IPS DF 4.7 (cell line): ENCODE measurements around the gene AUTS2.

Experiments used
- DNase-seq: peaks from one replicate; pipeline ENCODE4 v3.0.0-alpha.2; 2013; ENCODE audit warnings: low spot score; ENCODE audit errors: extremely low read depth

The AUTS2 gene

GRCh38 chr7:69599955-69600709 is 1.9 kb downstream of the AUTS2 start:
- DNase-seq: no peak

GRCh38 chr7:69600710-69601519 is 2.6 kb downstream of the AUTS2 start:
- no peak for DNase-seq

GRCh38 chr7:69602522-69602921 is 4.2 kb downstream of the AUTS2 start:
- DNase-seq: no peak

DNA sequence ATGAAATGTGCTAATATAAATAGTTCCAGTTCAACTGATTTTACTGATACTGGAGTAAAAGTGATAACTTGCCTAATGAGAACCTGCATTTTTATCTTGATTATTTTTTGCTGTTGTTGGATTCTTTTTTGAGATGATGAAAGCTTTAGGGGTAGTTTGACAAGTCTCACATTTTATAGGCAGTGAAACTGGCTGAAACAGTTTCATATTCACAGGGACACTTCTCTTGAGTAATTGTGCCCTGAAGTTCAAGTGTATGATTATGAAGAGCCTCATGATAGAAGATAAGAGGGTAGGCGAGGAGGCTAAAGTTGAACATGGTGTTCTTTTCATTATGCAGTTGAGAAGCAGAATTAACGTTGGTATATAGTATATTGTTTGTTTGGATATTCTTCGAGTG is 5.1 kb downstream of the AUTS2 start:
- no peak for DNase-seq

GRCh38 chr7:69603937-69604494 is 5.7 kb downstream of the AUTS2 start:
- DNase-seq: no peak

DNA sequence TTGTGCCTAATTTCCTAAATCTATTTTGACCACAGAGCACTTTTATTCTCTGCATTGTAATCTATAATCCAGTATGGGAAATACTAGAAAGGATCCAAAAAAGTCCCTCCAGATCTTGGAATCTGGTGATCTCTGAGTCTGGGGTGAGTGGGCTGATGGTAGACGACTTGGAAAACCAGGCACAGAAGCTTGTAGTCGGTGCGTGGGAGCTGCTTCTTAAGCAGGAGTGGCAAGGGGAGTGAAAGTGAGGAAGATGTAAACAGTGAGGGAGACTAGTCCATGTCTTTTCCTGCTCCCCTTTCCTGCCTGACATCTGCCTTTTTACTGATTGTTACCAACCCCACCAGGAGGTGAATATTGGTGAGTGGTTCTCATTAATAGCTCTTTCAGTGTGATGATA is 6.8 kb downstream of the AUTS2 start:
- DNase-seq: no peak

DNA sequence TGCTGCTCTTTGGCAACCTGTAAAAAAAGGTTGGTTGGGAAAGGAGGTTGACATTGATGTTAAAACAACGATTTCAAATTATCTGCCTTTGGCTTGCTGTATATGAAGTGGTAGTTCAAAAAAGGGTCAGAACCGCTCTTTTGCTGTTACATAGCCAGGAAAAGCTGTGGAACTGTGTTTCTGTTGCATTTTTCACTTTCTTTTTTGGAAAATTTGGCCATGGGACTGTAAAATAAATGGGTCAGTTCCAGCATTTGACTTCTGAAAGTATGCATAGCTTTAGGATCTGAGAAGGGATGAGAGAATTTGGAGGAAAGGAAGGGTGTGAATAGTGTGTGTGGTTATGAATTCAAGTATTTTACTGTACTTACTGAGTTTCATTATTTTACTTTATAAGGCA is 7.3 kb downstream of the AUTS2 start:
- no peak for DNase-seq

GRCh38 chr7:69608049-69608448 is 9.8 kb downstream of the AUTS2 start:
- no peak for DNase-seq

DNA sequence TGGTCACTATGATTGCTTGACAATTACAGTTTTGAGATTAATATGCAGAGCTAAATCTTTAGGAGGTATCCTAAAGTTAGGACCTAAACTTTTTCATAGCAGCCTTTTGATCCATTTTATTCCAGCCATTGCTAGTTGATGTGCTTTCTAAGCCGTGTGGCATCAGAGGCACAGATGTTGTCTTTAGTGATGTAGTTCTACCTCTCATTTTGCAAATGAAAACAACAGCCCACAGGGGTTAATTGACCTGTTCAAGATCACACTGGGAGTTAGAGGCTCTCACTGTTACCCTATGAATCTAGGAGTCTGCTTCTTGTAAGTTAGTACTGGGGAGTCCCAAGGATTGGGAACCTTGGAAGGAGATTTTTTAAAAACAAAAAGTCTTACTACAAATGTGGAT is 10.6 kb downstream of the AUTS2 start:
- peak; percentile 69 for DNase-seq

DNA sequence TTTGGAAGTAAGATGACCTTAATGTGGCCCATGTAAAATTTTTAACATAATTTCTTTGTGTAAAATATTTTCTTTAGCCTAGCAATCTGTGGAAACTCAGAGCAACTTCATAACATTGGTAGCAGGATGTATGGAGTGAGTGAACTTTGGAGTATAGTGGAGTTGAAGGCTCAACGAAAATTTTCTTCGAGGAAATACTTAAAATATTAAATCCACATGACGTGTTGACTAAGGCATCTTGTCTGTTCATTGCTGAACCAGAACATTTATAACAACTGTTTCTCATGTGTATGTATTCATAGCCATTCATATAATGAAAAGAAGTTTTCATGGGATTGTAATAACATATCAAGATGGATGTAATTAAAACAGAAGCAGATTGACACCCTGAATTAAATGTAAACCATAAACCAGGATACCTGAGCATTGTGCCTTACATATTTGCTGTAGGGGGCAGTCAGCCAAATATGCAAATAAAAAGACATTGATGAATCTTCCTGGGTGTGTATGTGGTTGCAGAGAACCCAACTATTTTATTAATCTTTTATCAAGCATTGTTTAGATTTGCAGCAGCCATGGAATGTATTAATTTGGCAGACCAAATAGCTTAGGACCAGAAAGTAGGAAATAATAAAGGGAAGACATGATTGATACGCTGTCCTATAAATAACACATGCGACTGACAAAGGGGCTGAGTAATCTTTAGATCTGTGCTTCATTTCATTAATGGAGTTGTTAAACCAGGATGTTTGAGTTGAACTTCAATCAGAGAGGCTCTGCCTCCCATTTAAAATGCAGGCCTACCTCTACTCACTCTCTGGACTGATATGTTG is 11.5 kb downstream of the AUTS2 start:
- DNase-seq: no peak

GRCh38 chr7:69610374-69611084 is 12.3 kb downstream of the AUTS2 start:
- DNase-seq: no peak

DNA sequence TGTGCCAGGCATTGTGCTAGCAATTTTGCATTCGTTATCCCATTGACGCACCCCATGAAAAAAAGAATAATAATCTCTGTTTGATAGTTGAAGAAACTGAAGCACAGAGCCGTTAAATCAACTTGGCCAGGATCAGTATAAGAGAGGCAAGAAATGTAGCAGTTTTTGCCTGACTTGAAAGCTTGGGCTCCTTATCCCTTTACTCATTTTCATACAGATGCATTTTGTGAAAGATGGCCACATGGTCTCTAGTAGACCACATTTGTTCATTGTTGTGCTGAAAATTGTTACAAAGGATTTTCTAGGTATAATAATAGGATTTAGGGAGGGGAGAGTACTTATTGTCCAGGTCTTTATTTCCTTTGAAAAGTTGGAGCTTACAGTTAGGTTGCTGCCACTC is 14.7 kb downstream of the AUTS2 start:
- DNase-seq: no peak

GRCh38 chr7:69613846-69614245 is 15.6 kb downstream of the AUTS2 start:
- DNase-seq: no peak

GRCh38 chr7:69615685-69616084 is 17.4 kb downstream of the AUTS2 start:
- no peak for DNase-seq

DNA sequence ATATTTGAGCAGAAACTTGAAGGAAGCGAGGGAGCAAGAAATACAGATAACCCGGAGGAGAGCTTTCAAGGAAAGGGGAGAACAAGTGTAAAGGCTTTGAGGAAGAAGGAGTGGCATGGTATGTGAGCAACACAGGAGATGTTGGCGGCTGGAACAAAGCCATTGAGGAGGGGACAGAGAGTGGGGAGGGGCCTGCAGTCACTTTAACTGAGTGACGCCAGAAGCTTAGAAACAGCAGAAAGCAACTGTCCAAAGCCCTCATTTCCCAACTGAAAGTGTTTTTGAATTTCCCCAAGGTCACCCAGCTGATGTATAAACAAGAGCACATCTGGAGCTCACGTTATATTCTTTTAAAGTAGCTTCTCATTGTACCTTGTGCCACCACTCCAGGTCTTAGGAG is 19.1 kb downstream of the AUTS2 start:
- no peak for DNase-seq

GRCh38 chr7:69619054-69619453 is 20.8 kb downstream of the AUTS2 start:
- no peak for DNase-seq

GRCh38 chr7:69619635-69620034 is 21.4 kb downstream of the AUTS2 start:
- DNase-seq: no peak

DNA sequence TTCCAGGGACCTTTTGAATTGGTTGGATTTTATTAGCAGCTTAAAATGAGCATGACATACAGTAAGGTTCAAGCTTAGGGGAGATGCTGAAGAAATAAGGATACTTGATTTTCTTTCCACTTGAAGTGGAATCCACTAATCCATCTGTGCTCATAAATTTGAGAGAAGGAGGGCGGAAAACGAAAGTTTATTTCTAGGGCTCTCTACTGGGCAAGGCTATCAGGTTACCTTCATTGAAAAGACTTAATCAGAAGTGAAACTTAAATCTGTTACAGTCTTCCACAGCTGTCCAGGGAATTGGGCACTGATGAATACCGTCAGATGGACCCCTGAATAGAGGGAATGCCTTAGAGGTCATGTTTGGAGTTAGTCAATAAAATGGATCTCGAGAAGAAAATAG is 21.8 kb downstream of the AUTS2 start:
- DNase-seq: no peak

GRCh38 chr7:69620650-69621049 is 22.4 kb downstream of the AUTS2 start:
- no peak for DNase-seq

GRCh38 chr7:69622014-69622835 is 23.9 kb downstream of the AUTS2 start:
- DNase-seq: no peak
